CD14-positive monocyte (primary cell): ENCODE measurements around the gene ZNF212. TPM values are rescaled to one million over a fixed set of nuclear protein-coding genes. Genes with fewer than 3 reads are reported as not detected.

ENCODE experiments used
- DNase-seq, 3 donors: peaks; one replicate each; pipeline ENCODE4 v3.0.0-alpha.2; 2011 to 2022
- H2AFZ ChIP-seq: 2 replicates; pipeline ENCODE4 v1.6.0; 2012; ENCODE audit warnings: mild to moderate bottlenecking, low read depth, low read length, inconsistent platforms; ENCODE audit not compliant: insufficient read depth, poor library complexity, severe bottlenecking
- H3K27ac ChIP-seq, 2 donors: 1 replicate in 1 of 2; 2 replicates in 1 of 2; pipeline ENCODE4 v1.5.1; 2012 to 2013; ENCODE audit warnings: low read length in 2 of 2, control low read depth in 1 of 2, inconsistent platforms in 1 of 2, low read depth in 1 of 2, mild to moderate bottlenecking in 1 of 2
- H3K27me3 ChIP-seq, 2 donors: one replicate each; pipeline versions ENCODE4 v1.6.0 to v1.6.1; 2011 to 2013; ENCODE audit warnings: low read length in 2 of 2; ENCODE audit not compliant: control insufficient read depth in 2 of 2, insufficient read depth in 2 of 2
- H3K36me3 ChIP-seq, 2 donors: replicated peaks in 1 of 2; 1 replicate in 1 of 2; 2 replicates in 1 of 2; pipeline versions ENCODE4 v1.5.1 to v1.6.1; 2012 to 2013; ENCODE audit warnings: low read length in 2 of 2, control low read depth in 1 of 2, inconsistent platforms in 1 of 2, mild to moderate bottlenecking in 1 of 2; ENCODE audit not compliant: insufficient read depth in 2 of 2, control insufficient read depth in 1 of 2
- H3K4me1 ChIP-seq, 2 donors: 1 replicate in 1 of 2; 2 replicates in 1 of 2; pipeline versions ENCODE4 v1.5.1 to v1.6.1; 2012 to 2013; ENCODE audit warnings: low read length in 2 of 2, control low read depth in 1 of 2, inconsistent platforms in 1 of 2, mild to moderate bottlenecking in 1 of 2, moderate library complexity in 1 of 2; ENCODE audit not compliant: insufficient read depth in 2 of 2, control insufficient read depth in 1 of 2
- H3K4me2 ChIP-seq: replicated peaks from 2 replicates; pipeline ENCODE3; 2012; ENCODE audit warnings: low read length, moderate library complexity, mild to moderate bottlenecking; ENCODE audit not compliant: poor library complexity, severe bottlenecking; ENCODE audit errors: extremely low read depth
- H3K4me3 ChIP-seq, 3 experiments: fragments of 200-600 bp in 1 of 3; sonication (generic) in 1 of 3; replicated peaks in 1 of 3; 1 replicate in 2 of 3; 2 replicates in 1 of 3; pipeline ENCODE4 v1.5.1; 2011 to 2013; ENCODE audit warnings: low read length in 3 of 3, mild to moderate bottlenecking in 3 of 3, control low read depth in 2 of 3, low read depth in 2 of 3, inconsistent platforms in 1 of 3, moderate library complexity in 1 of 3
- H3K79me2 ChIP-seq: 2 replicates; pipeline ENCODE4 v1.6.0; 2012; ENCODE audit warnings: mild to moderate bottlenecking, control low read depth, inconsistent platforms, low read length, moderate library complexity; ENCODE audit not compliant: insufficient read depth
- H3K9ac ChIP-seq: 2 replicates; pipeline ENCODE4 v1.6.0; 2017; ENCODE audit warnings: low read length, mild to moderate bottlenecking; ENCODE audit not compliant: insufficient read depth, poor library complexity, severe bottlenecking
- H3K9me3 ChIP-seq, 2 donors: replicated peaks in 1 of 2; 1 replicate in 1 of 2; 2 replicates in 1 of 2; pipeline versions ENCODE4 v1.5.1 to v1.6.1; 2012 to 2013; ENCODE audit warnings: low read length in 2 of 2, control low read depth in 1 of 2; ENCODE audit not compliant: control insufficient read depth in 1 of 2, insufficient read depth in 1 of 2
- H4K20me1 ChIP-seq: 2 replicates; pipeline ENCODE4 v1.6.0; 2012; ENCODE audit warnings: mild to moderate bottlenecking, low read length, control low read depth, moderate library complexity; ENCODE audit not compliant: insufficient read depth
- H3K27ac Mint-ChIP-seq, 7 donors: one replicate each; pipeline ENCODE4 v1.8.0; 2020; ENCODE audit warnings: mild to moderate bottlenecking in 7 of 7, mixed read lengths in 7 of 7, moderate library complexity in 6 of 7, inconsistent platforms in 2 of 7
- H3K27me3 Mint-ChIP-seq, 3 donors: one replicate each; pipeline ENCODE4 v1.8.0; 2021 to 2022; ENCODE audit warnings: low read depth in 3 of 3, mild to moderate bottlenecking in 3 of 3, mixed read lengths in 3 of 3, moderate library complexity in 3 of 3, inconsistent platforms in 1 of 3
- H3K36me3 Mint-ChIP-seq, 2 donors: one replicate each; pipeline ENCODE4 v1.8.0; 2020; ENCODE audit warnings: mixed read lengths in 2 of 2, inconsistent platforms in 1 of 2, mild to moderate bottlenecking in 1 of 2
- H3K4me1 Mint-ChIP-seq: one replicate; pipeline ENCODE4 v1.8.0; 2020; ENCODE audit warnings: mild to moderate bottlenecking, mixed read lengths
- H3K4me3 Mint-ChIP-seq, 2 donors: one replicate each; pipeline ENCODE4 v1.8.0; 2020; ENCODE audit warnings: mild to moderate bottlenecking in 2 of 2, mixed read lengths in 2 of 2, moderate library complexity in 1 of 2
- H3K9me3 Mint-ChIP-seq, 7 donors: one replicate each; pipeline ENCODE4 v1.8.0; 2020 to 2022; ENCODE audit warnings: mixed read lengths in 7 of 7, mild to moderate bottlenecking in 6 of 7, moderate library complexity in 6 of 7, inconsistent platforms in 2 of 7
- CTCF ChIP-seq: fragments of 200-600 bp; IDR thresholded peaks from one replicate; pipeline ENCODE4 v1.8.0; 2022; ENCODE audit warnings: antibody characterized with exemption, mild to moderate bottlenecking
- WGBS: methylation state at CpG from one replicate; pipeline ENCODE4 v1.1.5; 2013; ENCODE audit warnings: missing lambda C conversion rate; ENCODE audit not compliant: insufficient coverage; 5-methylcytosine and 5-hydroxymethylcytosine counted together
- intact Hi-C, 2 donors: fragments of 100-400 bp; cut with micrococcal nuclease; formaldehyde crosslinking; loops; one replicate each; pipeline versions ENCODE4 v1.15.0 to v1.15.1; 2023
- polyA plus RNA-seq, 3 donors: library from polyadenylated mRNA; depleted of rRNA in 1 of 3; unstranded in 2 of 3; stranded (reverse) in 1 of 3; fragments of 300-500 nt in 2 of 3; fragments of >200 nt in 1 of 3; fragmentation: Illumina TruSeq in 2 of 3; gene quantifications; 1 replicate in 2 of 3; 2 replicates in 1 of 3; pipeline ENCODE4 v1.2.3, GENCODE V29; 2012 to 2021

The ZNF212 gene
- polyA plus RNA-seq, 3 donors = 1.6 to 5.9 (median 2.3) TPM

- Histone ChIP-seq H3K36me3 (peaks cover 76 to 92% of the 10 kb centered on the region in 2 donors), H4K20me1 (peaks cover 6% of the 10 kb centered on the region), H3K27me3 (no peaks in the 10 kb centered on the region), H3K27ac (no peak overlapping the region), H3K9me3 (no peaks in the 10 kb centered on the region), H2AFZ (no peak overlapping the region), H3K79me2 (no peaks in the 10 kb centered on the region), H3K4me2 (no peak overlapping the region), H3K4me3 (no peak overlapping the region), H3K9ac (no peak overlapping the region), H3K4me1 (no peaks in the 10 kb centered on the region)
- Mint-ChIP-seq H3K4me3 (no peak overlapping the region), H3K9me3 (no peaks in the 10 kb centered on the region), H3K27me3 (peaks cover 0 to 2% (median 0%) of the 10 kb centered on the region in 3 donors), H3K27ac (peak overlapping the region in 1 of 7 donors; percentile 73), H3K36me3 (peaks cover 75 to 89% of the 10 kb centered on the region in 2 donors), H3K4me1 (peaks cover 2% of the 10 kb centered on the region)
- peak in 2 of 3 donors; percentile 14 to 24 for DNase-seq
- 90% methylated on average over 3 of the region's 7 CpGs for WGBS
- intact Hi-C loops = no loop called here
- peak; percentile 70 for TF ChIP-seq CTCF
Observed at GRCh38 chr7:149209518-149210269, 29.8 kb upstream of the ZNF212 start.

DNA sequence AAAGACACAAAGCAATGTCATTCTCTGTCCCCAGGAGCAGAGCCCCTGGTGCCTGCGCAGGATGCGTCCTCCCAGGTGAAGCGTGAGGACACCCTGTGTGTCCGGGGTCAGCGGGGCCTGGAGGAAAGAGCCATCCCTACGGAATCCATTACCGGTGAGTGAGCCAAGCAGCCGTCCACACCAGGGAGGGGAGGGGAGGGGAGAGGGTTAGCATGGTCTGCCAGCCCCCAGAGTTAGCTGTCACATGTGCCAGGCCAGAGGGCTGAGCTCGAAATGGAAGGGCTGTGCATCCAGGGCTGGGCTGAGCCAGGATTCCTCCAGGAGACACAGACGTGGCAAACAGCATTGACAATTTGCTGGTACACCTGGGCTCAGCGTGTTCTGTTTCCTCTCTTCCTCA is 28.9 kb upstream of the ZNF212 start:
- H3K9ac ChIP-seq = no peak overlapping the region
- H3K79me2 ChIP-seq = no peaks in the 10 kb centered on the region
- no peak overlapping the region for H3K4me2 ChIP-seq
- no peak overlapping the region for H3K4me3 ChIP-seq
- no peak overlapping the region for H3K4me3 Mint-ChIP-seq
- H3K27ac ChIP-seq = no peak overlapping the region
- no peak overlapping the region for H2AFZ ChIP-seq
- peaks cover 2% of the 10 kb centered on the region for H3K4me1 Mint-ChIP-seq
- H3K27me3 Mint-ChIP-seq = peaks cover 0 to 2% (median 0%) of the 10 kb centered on the region in 3 donors
- H3K27ac Mint-ChIP-seq = no peak overlapping the region
- H3K9me3 Mint-ChIP-seq = no peaks in the 10 kb centered on the region
- H4K20me1 ChIP-seq = peaks cover 5% of the 10 kb centered on the region
- H3K36me3 Mint-ChIP-seq = peaks cover 82 to 94% of the 10 kb centered on the region in 2 donors
- no peaks in the 10 kb centered on the region for H3K27me3 ChIP-seq
- TF ChIP-seq CTCF = no peak
- DNase-seq = no peak
- H3K9me3 ChIP-seq = no peaks in the 10 kb centered on the region
- H3K4me1 ChIP-seq = no peaks in the 10 kb centered on the region
- intact Hi-C loops = no loop called here
- over 99% methylated on average over 9 of the region's 11 CpGs for WGBS
- H3K36me3 ChIP-seq = peaks cover 81 to 97% of the 10 kb centered on the region in 2 donors
